ENCODE results near the gene FAM177B.
A peak's percentile ranks its signal among the peaks of the same experiment; 100 is the strongest.

The FAM177B gene

DNA sequence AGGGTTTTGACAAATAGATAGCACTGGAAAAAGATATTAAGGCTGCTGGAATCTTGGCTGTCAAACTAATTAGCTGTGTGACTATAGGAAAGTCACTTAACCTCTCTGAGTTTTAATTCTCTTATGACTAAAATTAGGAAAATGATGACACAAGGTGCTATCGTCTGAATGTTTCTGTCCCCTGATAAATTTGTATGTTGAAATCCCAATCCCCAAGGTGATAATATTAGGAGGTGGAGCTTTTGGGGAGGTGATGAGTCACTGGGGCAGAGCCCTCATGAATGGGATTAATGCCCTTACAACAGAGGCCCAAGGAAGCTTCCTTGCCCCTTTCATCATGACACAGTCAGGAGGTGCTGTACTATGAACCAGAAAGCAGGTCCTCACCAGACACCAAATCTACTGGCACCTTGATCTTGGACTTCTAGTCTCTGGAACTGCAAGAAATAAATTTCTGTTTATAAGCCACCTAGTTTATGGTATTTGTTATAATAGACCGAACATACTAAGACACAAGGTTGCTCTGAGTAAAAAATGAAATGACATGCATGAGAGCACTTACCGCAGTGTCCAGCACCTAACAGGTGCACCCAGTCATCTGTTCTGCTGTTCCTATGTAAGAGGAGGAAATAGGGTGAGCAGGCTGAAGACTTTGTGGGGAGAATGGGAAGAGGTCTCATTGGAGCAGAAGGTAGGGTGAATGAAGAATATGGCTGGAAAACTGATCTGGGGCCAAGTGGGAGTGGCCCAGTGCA, 51.6 kb downstream of the FAM177B start:
- DNase-seq = no peak

GRCh38 chr1:222790115-222790514, 53.1 kb downstream of the FAM177B start:
- DNase-seq = no peak

DNA sequence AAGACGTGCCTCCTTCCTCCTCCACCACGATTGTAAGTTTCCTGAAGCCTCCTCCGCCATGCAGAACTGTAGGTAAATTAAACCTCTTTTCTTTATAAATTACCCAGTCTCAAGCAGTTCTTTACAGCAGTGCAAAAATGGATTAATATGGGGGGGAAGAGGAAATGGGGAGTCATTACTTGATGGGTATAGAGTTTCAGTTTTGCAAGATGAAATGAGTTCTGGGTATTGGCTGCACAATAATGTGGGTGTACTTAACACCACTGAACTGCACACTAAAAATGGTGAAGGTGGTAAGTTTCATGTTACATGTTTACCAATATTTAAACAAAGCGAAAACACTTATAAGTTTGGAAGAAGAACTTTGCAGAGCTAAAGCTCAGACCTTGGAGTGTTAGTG, 53.5 kb downstream of the FAM177B start:
- no peak for DNase-seq

DNA sequence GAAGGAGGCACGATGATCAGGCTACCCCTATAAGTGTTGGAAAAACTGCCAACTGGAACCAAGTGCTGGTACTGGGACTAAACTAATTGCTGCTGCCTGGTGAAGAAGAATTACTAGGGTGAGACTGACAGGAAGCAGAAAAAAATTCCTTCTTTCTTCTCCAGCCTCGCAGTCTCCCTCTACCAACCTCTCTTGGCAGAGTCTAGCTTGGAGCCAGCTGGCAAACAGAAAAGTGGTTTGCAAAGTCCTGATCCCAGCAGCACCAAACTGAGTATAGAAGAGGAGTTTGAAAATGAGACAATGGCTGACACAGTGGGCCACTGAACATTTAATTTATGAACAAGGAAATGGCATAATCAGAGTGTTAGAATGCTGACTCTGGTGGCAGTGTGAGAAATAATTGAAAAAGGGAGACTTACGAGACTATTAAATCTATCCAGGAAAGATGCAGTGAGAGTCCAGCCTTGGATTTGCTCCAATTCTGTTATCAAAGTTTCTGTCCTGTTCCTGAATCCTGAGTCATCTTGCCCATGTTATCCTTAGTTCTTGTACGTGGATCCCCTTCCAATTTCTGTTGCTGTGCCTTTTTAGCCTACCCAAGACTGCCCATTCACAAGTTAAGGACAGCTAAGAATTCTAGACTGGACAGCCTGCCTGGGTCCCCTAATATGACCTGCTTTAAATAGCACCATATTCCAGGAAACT, 54.2 kb downstream of the FAM177B start:
- no peak for DNase-seq

DNA sequence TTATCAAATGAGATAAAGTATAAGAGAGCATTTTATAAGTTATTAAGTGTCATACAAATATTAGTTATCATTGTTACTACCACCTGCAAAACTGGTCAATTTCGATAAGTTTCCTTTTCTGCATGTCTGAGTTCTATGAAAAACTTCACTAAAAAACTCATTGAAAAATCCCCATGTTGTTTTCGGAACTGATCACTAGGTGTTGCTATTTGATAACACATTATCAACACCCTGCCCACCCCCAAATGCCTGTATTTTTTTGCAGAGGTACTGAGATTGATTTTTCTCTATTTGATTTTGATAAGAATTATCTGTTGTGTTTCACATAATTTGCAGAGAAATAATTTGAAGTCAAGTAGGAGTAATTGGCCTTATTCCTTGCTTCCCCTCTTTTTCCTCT, 55.7 kb downstream of the FAM177B start:
- DNase-seq = peak; percentile 14

- no peak for DNase-seq
These were observed 57.9 kb downstream of the FAM177B start for GRCh38 chr1:222794656-222795474.

GRCh38 chr1:222798116-222798515, 61.1 kb downstream of the FAM177B start:
- DNase-seq = no peak

GRCh38 chr1:222798975-222799374, 62.0 kb downstream of the FAM177B start:
- DNase-seq = no peak
